Stimulated activated CD8-positive, alpha-beta memory T cell treated with anti-CD3 and anti-CD28 coated beads, Interleukin-2, amount 100 ng/mL, for 1 hour (primary cell): ENCODE measurements around the gene F12.

Source experiments
- DNase-seq, 2 donors: peaks; one replicate each; pipeline ENCODE4 v3.0.0-alpha.2; 2020; ENCODE audit warnings: low read depth in 2 of 2

F12 gene

DNA sequence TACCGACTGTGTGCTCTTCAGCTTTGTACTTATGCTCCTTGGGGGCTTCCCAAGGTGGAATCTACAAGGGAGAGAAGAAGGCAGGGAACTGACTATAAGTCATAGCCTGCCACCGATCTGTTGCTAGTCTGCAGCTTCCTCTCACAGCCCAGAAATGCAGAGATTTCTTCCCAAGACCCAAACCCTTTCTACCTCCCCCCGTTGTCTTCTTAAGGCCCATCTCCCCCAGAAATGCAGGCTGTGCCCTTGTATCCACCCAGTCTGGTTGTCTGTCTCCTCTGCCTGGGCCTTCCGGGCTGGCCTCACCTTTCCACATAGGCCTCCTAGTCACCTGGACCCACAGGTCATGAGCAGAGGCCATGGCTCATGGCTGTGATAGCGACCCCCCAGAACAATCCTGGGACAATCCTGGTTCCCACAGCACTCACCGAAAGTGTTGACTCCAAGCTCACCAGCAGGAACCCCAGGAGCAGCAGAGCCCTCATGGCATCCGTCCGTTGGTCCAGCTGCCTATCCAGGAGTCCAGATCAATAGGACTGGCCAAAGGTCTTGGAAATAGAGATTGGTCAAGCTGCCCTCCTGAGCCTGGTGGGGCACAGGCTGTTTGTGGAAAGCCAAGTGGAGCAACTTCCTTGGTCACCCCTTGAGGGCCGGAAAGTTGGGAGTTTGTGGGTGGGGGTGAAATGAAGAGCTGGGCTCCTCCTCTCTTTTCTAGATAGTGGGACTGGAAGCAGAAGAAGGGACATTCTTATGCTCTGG lies at the start of gene F12:
TSS of gene F12 (minus strand) at position 522 of the 759 bp plus-strand sequence. CDS start at position 485, 37 bp downstream.
- no peak for DNase-seq

DNA sequence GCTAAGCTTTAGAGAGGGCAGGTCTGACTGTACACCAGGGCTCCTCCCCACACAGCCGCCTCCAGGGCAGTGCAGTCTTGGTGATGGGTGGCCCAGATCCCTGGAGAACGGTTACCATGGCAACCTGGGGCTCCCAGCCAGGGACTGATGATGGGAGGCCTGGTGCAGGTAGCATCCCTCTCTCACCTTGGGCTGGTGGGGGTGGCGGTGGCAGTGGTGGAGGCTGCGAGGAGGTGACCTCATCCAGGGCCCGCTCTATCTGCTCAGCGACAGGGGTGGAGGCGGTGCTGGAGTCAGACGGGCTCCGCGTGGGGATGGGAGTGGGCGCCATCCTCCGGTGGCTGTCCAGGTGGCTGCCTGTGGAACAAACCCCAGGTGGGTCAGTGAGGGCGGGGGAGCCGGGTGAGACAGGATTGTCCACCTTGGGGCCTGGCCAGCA lies 49.6 kb upstream of the F12 start:
- no peak for DNase-seq

DNA sequence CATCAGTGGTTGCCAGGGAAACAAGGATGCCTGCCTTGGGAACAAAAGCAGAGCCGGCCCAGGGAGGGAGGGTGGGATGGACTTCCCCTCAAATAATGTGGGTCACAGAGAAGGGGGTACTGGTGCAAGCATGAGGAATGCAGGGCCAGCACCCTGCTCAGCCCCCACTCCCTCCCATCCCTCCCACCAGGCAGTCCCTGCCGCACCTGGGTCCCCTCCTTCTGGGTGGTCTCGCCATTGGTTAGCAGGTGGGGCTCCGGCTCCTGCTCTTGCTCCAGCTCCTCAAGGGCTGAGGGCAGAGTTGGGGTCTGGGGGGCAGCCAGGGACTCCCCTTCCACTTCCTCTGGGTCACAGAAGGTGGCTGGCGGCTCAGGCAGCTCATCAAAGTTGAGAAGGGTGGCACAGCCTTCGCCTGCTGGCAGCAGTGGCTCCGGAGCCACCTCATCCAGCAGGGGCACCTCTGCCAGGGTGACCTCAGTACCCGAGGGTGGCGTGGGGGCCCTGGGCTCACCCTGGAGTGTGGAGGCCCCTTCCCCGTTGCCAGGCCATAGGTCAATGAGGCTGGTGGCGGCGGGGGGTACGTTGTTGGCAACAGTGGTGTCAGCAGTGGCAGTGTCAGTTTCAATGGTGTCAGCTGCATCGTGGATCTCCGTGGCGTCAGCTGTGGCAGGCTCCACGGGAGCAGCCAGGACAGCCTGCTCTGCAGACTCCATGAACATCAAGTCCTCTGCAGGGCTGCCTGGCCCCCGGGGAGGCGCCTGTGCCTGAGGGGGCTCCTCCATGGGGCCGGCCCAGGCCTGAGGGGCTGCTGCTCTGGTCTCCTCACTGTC lies 48.7 kb upstream of the F12 start:
- DNase-seq = no peak

DNA sequence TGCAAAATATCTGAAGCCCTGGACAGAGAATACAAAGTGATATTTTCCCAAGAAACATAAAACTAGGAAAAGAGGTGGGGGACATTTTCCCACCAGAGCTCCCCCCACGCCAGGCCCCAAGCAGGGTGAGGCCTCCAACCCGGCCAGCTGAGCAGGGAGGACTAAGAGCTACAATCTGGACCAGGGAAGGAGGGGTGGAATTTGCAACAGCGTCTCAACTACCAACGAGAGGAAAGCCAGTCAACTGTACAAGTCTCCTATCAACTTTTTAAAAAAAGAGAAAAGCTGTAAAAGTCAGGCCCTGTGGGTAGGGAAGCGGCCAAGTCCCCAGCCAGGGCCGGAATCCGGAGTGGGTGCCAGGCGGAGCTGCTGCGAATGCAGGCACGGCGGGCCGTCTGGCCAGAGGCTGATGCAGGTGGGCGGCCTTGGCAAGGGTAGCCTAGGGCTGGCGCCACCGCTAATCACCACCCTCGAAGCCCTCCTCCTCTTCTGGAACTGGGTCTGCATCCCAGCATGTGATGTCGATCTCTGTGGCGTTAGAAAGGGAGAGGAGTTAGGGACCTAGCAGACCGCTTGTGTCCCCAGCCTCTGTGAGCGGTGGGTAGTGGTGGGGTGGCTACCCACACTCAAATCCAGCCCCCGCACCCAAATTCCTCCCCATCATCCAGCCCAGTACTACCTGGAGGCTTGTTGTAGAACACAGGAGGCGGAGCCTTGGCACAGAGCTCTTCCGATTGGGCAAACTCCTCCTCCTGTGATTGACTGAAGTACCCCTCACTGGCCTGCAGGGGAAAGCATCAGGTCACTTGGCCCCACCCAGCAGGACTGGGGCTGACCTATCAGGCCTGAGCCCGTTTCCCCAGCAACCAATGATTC lies 47.9 kb upstream of the F12 start:
- no peak for DNase-seq

DNA sequence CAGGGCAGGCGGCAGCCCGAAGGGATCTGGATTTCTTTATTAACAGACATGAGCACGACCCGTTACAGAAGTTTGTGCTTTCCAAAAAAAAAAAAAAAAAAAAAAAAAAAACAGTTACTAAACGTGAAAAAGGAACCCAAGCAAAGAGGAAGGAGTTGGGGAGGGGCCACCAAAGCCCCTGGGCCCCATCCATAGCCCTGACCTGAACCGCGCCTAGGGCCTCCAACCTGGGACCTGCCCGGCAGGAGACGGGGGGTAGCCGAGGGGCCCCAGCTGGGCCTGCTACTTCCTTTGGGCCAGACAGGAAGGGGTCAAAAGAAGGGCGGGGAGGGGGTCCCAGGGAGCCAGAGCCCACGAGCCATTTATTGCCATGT lies 47.2 kb upstream of the F12 start:
- DNase-seq = no peak

DNA sequence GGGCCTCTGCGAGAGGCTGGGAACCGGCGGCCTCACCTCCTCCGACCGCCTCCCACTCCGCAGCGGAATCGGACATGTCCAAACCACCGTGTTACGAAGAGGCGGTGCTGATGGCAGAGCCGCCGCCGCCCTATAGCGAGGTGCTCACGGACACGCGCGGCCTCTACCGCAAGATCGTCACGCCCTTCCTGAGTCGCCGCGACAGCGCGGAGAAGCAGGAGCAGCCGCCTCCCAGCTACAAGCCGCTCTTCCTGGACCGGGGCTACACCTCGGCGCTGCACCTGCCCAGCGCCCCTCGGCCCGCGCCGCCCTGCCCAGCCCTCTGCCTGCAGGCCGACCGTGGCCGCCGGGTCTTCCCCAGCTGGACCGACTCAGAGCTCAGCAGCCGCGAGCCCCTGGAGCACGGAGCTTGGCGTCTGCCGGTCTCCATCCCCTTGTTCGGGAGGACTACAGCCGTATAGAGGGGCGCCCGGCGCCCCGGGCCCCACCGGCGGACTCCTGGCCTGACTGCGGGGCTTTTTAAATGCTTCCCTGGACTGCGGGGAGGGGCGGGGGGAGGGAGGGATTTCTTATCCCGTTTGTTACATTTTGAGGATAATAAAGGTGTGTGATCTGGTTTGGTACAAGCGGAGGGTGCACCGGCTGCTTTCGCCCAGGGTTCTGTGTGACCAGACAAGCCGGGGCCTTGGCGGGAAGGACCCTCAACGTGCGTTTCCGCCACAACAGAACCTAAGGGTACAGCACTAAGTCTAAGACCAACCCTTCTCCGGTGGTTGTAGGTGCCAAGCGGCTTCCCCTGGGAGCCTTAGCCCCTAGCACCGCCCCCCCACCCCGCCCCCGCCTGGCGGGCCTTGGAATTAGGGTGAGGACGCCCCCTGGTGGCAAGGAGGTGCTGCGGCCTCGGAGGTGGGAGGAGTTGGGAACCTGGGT lies 46.6 kb upstream of the F12 start:
- peak; percentile 91 to 95 for DNase-seq

DNA sequence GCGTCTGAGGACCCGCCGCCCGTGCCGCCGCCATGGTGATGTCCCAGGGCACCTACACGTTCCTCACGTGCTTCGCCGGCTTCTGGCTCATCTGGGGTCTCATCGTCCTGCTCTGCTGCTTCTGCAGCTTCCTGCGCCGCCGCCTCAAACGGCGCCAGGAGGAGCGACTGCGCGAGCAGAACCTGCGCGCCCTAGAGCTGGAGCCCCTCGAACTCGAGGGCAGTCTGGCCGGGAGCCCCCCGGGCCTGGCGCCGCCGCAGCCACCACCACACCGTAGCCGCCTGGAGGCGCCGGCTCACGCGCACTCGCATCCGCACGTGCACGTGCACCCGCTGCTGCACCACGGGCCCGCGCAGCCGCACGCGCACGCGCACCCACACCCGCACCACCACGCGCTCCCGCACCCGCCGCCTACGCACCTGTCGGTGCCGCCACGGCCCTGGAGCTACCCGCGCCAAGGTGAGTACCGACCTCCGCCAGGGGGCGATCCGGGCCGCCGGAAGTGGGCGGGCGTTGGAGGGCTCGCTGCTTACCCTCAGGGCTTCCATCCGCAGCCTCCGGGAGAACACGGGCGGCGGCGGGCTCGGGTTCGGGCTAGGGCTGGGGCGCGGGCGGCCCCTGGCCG lies 45.8 kb upstream of the F12 start:
- peak; percentile 82 to 89 for DNase-seq

DNA sequence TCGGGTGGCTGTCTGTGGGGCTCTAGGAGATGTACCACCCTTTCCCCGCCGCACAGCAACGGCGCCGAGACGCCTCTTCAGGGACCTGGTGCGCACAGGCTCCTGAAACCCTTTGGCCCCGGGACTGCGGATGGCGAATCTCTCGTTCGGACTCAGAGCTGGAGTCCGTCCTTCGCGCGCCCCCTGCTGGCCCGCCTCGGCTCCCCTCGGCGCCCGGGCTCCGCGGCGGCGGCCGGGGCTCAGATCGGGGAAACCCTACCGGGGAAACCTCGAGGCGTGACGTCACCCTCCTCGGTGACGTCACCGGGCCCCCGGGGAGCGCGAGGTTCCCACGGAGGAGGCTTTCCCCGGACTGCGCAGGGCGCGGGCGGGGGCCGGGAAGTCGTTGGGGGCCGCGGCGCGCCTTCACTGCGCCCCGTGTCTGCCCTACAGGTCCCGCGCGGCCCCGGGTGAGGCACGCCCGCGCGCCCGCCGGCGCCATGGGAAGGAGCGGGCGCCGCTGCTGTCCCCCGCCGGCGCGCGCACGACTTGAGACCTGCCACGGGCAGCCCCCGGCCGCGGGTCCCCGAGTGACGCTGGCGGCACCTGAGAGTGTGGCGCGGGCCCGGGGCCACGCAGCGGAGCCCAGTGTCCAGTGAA lies 45.2 kb upstream of the F12 start:
- DNase-seq = peak; percentile 91 to 93

DNA sequence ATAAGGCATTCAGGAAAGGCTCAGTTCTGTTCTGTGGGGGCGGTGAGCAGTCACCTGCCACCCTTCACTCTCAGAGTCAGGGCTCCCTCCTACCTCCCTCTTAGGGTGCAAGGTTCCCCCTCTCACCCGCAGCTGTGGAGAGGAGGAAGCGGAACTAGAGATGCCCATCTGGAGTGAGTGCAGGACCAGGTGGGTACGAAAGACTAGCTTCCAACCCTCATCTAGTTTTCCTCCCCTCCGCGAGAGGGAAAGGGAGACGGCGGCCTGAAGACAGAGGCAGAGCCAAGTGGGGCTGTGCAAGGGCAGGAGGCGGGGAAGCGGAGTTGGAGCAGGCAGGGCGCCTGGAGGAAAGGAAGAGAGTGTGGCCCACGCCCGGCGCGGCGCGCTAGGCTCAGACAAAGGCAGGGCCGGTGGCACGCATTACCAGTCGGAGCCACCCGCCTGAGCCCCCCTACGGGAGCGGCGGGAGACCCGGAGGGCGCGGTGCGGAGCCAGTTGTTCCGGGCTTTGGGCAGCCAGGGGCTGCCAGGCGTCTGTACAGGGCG lies 44.6 kb upstream of the F12 start:
- no peak for DNase-seq

DNA sequence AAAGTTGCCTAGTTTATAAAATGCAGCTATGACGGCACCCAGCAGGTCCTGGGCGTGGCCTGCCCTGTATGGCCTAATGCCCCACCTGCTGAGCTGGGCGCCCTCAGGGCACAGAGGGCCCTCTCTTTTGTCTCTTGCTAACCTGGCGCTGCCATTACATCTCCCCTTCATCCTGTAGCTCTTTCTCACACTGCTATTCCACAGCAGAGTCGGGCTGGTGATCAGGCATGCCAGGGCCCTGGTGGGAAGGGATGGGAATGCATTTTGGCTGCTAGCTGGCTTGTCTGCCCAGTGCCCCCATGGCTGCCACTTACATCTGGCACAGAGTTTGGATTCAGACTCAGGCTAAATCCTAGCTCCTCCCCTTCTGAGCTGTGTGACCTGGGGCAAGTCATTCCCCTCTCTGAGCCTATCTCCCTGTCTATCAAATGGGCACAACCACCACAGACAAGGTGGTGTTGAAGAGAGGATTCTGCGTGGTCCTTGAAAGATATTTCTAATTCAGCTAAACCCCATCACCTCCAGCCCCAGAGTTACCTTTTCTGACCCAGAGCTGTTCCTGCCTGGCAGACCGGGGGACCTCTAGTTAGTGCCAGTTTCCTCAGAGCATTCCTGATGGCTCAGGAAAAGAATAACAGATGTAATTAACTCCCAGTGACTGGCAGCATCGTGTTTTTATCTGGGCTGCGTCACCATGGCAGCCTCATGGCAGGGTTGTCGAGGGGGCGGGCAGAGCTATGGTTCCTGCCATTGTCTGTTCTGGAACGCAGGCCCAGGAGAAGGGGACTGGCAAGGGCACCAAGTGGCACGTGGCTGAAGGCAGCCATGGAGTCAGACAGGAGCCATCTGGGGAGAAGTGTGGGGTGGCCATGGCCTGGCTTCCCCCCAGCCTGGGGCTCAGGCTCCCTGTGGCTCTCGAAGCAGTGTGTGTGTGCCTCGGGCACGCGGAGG lies 43.6 kb upstream of the F12 start:
- no peak for DNase-seq

DNA sequence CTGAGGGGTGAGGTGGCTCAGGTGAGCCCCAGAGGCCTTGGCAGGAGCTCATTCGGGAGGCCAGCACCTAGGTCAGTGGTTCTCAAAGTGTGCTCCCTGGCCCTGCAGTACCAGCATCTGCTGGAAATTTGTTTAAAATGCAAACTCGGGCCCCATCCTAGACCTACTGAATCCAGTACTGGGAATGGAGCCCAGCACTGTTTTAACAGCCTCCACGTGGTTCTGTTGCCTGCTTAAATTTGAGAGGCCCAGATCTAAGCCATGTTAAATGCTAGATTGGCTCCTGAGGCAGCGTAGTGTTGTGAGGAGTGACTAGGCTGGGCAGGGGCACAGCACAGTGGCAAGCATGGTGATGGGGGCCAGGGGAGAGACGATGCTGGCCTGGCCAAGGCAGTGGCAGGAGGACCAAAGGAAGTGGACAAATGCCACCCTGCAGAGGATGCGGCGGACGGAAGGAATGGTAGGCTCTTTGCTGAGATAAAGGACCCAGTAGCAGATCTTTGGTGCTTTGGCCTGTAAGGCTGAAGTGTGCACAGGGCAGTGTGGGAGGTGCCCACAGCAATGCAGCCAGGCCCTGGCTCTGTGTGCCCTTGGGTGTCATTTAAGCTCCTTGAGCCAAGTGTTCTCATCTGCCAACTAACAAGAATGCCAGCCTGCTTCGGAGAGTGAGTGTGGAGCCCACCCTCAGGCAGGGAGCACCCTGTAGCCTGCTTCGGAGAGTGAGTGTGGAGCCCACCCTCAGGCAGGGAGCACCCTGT lies 41.5 kb upstream of the F12 start:
- no peak for DNase-seq

DNA sequence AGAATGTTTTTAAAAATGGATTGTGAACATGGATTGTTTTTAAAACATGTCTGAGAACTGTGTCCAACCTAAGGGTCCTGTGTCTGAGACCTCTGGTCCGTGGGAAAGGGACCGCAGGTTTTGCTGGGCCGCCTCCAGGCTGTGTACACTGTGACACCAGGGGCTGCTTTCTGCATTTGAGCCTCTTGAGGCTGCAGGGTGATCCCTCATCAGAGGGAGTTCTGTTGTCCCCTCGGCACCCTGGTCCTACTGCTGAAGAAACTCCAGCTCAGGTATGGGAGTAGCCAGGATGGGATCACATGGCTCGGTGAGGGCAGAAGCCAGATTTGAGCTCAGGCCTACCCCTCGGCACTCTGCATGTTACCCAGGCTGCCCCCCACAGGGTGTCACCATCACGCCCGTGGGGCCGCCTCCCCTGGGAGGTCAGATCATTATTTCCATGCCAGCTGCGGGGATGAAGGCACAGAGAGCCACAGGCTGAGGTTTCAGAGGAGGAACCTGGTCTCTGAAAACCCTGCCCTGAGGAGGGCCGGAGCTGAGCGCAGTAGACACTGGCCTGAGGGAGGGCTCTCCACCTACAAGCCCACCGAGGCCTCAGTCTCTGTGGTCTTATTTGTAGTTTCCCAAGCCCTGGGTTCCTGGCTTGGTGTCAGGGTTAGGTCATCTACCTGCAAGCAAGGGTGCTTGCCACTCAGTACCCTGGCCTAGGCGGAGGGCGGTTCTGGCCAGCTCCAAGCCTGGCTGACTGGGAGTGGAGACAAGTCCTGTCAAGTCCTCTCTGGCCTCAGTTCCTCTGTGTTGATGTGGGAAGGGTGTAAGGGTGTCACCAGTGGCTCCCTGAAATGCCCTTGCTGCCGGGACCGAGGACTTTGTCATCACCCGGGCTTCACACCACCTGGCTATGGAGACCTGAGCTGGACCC lies 40.0 kb upstream of the F12 start:
- no peak for DNase-seq

DNA sequence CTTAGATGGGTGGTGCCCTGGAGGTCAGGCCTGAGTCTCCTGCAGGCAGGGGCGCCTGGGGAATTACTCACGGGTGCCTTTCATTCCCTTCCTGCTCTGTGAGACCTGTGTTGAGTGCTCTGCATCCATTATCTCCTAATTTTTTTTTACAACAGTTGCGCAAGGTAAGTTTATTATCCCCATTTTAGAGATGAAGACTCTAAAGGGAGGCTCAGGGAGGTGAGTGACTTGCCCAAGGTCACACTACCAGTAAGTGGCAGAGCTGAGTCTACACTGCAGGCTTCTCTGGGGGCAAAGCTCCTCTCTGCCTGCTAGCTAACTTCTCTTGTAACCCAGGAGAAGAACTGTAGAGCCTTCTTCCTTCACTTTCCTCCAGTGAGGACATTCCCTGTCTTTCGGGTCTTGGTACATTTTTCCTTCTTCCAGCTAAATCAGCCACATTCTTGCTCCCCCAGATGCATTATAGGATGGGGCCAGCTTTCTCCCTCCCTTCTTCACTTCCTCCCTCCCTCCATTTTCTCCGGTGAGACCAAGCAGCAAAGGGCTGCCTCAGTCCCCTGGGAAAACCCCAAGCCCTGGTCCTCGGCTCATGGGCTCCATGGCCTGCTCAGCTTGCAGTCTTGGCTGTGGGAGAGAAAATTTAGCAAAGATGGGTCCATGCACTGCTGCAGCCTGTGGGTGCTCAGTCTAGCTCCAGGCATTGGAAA lies 39.0 kb upstream of the F12 start:
- no peak for DNase-seq

DNA sequence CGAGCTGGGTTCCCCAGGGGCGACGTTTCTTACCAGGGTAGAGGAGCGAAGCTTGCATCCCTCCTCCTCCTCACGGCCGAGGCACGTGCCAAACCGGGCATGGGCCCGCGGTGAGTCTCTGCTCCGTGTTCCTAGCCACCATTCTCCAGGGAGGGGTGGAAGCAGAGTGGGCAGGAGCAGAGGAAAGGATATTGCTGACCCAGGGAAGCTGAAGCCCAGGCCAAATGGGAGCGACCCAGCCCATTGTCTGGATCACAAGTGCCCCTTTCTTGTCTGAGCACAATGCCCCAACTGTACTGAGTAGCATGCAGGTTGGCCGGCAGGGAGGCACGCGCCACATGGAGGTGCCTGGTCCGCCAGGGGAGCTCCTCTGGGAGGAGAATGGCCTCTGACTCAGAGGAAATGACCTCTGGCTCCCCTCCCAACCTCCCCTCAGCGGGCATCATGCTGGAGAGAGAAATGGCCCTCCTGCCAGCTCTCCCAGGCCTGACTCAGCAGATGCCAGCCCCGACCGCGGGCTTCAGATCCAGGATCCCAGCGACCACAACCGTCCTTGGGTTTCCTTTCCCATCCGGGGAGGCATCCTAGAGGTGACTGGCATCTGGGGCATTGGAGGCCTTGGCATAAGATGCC lies 38.4 kb upstream of the F12 start:
- DNase-seq = no peak

DNA sequence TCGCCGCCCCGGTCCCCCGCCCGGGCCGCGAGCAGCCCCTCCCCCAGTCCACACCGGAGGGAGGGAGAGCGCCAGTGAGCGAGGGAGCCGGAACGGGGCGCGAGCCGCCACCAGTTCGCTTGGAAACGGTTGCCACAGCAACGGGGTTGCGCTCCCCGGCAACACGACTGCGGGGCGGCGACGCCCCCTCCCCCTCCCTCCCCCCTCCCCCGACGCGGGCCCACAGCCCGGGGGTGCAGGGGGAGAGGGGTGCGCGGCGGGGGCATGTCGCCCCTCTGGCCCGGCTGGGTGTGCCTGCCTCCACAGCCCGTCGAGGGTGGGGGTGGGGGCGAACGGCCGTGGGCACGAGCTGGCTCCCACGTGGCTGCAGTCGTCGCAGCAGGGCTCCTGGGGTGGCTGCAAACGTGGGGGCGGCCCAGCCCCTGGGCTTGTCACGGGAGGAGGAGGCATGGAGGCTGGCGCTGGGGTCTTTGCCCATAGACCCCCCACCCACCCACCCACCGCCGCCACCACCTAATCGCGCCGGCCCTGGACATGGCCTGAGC lies 37.8 kb upstream of the F12 start:
- peak in 1 of 2 donors; percentile 58 for DNase-seq
